Adrenal gland (tissue), 5 donors: ENCODE data around the gene PLS1.

Experiments
- CTCF ChIP-seq, 6 experiments: fragments of 450-650 bp in 4 of 6; fragments of 200-600 bp in 2 of 6; sonication (generic) in 1 of 6; IDR thresholded peaks; 1 replicate in 5 of 6; 2 replicates in 1 of 6; pipeline versions ENCODE4 v1.5.1 to v1.8.0; 2016 to 2021; ENCODE audit warnings: antibody characterized with exemption in 6 of 6, mild to moderate bottlenecking in 2 of 6, moderate library complexity in 1 of 6
- POLR2A ChIP-seq, 2 donors: fragments of 450-650 bp; IDR thresholded peaks; one replicate each; pipeline ENCODE4 v1.6.1; 2017; ENCODE audit warnings: antibody characterized with exemption in 2 of 2, mild to moderate bottlenecking in 2 of 2, moderate library complexity in 1 of 2
- donor health status: DM: no; HTN: no; CAD: no.

- no peak for TF ChIP-seq CTCF (IDR thresholded peaks at IDR 0.05)
- TF ChIP-seq POLR2A (IDR thresholded peaks at IDR 0.05), result no peak
These were observed 30.1 kb upstream of the PLS1 start for GRCh38 chr3:142566096-142566495.
